H1 (cell line): ENCODE results near the gene MANBA. TPM values are rescaled to one million over a fixed set of nuclear protein-coding genes. Genes with fewer than 3 reads are reported as not detected.

Experiments used
- ATF2 ChIP-seq: IDR thresholded peaks from 2 replicates; pipeline ENCODE4 v1.6.1; 2012; ENCODE audit warnings: low read length, inconsistent platforms
- CHD7 ChIP-seq: fragments of 300-600 bp; sonication (generic); IDR thresholded peaks from 2 replicates; pipeline ENCODE4 v1.7.1; 2012; ENCODE audit warnings: low read length, moderate library complexity, mild to moderate bottlenecking, inconsistent platforms; ENCODE audit not compliant: insufficient replicate concordance
- EP300 ChIP-seq, 2 experiments: IDR thresholded peaks; 1 replicate in 1 of 2; 2 replicates in 1 of 2; pipeline ENCODE4 v1.6.1; 2011 to 2012; ENCODE audit warnings: low read depth in 2 of 2, low read length in 2 of 2, mild to moderate bottlenecking in 2 of 2, borderline replicate concordance in 1 of 2, inconsistent platforms in 1 of 2, moderate library complexity in 1 of 2
- EZH2 ChIP-seq: fragments of 200-600 bp; sonication (generic); IDR thresholded peaks from 2 replicates; pipeline ENCODE4 v1.7.1; 2012; ENCODE audit warnings: low read depth, mild to moderate bottlenecking, moderate library complexity, low read length, inconsistent platforms; ENCODE audit not compliant: severe bottlenecking
- TAF1 ChIP-seq: IDR thresholded peaks from 2 replicates; pipeline ENCODE4 v1.6.1; 2011; ENCODE audit warnings: mild to moderate bottlenecking, low read depth, low read length
- USF2 ChIP-seq: IDR thresholded peaks from 2 replicates; pipeline ENCODE4 v1.6.1; 2011; ENCODE audit warnings: low read length, improper control_type of control experiment
- polyA plus RNA-seq, 7 experiments: library from polyadenylated mRNA; depleted of rRNA in 3 of 7; stranded (reverse) in 5 of 7; unstranded in 2 of 7; fragments of >200 nt in 5 of 7; fragments of 200-250 nt in 2 of 7; gene quantifications; 1 replicate in 5 of 7; 2 replicates in 1 of 7; 4 replicates in 1 of 7; pipeline versions ENCODE4 v1.2.1 to v1.2.3, GENCODE V29; 2011 to 2013; ENCODE audit warnings: missing spikeins in 2 of 7, mixed read lengths in 2 of 7
- total RNA-seq: library from RNA; stranded (reverse); fragmentation: NEBNext Ultra II Directional; extraction: Animal tissue kit (Norgen Biotek cat#: 25700); gene quantifications from 2 replicates; pipeline ENCODE4 v1.2.1, GENCODE V29; 2021

MANBA gene
- total and polyA plus RNA-seq, 2 of the 8 experiments (the other 6 are each of a cell fraction or from before 2014, with no cell fraction given) = 22.9 to 27.8 TPM

- TF ChIP-seq CHD7 (no peak), ATF2 (no peak), EZH2 (no peak), EP300 (IDR thresholded peaks at IDR 0.05; ENCODE audit: borderline replicate concordance in 1 of 2, low read depth in 2 of 2, low read length in 2 of 2) (no peak), USF2 (no peak), TAF1 (no peak)
Observed at GRCh38 chr4:102787096-102787881, 26.5 kb upstream of the MANBA start (continued).
